ENCODE measurements around the gene BEST2.
"Not testable (repeated sequence)": the region's sequence is repeated elsewhere in the genome, so short reads cannot be mapped to it uniquely, and the experiment has no call there.

Gene BEST2

DNA sequence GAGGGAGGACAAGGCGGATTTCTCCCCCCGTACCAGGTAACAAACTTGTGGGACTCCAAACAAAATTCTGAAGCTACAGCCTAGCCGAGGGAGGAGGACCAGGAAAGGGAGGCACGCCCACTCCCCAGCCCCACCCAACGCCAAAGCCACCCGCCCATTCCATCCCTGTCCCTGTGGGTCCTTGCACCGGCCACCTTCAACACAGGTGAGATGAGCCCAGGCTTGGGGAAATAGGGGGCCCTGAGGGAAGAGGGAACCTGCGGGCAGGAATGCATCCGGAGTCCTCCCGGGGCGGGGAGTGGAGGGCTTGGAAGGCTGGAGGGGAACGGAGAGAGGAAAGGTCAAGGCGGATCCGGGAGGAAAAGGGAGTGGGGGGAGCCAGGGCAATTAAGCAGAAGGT is at the start of gene BEST2:
TSS of gene BEST2 (plus strand) at position 157 of the 400 bp plus-strand sequence. CDS start 802 bp downstream, outside the sequence.
- no peak for DNase-seq

DNA sequence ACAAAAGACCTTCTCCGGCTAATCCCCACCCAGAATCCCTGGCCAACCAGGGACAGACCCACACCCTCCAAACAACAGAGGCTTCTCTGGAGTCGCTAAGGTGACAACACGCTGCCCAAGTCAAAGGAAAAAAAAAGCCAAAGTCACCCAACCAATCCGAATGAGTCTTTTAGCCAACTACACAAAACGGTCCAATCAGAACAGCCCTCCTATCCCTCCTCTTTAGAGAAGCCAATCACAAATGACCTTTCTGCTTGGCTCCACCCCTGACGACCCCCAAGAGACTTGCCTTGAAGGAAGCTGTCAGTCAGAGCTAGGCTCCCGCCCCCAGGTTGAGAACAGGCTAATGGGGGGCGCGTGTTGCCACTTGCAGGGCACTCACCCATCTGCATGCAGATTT is 48.5 kb upstream of the BEST2 start:
- peak in 1 of 2 donors; percentile 13 for DNase-seq

DNA sequence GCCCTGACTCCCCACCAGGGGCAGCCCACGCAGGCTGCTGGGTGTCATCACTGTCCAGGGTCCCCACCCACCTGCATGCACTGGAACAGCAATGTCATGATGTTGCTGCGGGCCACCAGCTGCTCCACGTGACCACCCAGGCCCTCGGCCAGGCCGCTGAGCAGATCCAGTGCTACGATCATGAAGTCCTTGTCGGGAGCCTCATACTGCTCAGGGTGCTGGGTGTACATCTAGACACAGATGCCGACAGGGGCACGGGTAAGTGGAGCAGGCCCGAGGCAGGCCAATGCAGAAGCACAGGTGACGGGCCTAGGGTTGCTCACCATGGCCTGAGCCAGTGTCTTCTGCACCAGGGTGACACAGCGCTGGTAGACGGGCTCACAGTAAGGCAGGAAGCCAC is 46.4 kb upstream of the BEST2 start:
- DNase-seq, result no peak

DNA sequence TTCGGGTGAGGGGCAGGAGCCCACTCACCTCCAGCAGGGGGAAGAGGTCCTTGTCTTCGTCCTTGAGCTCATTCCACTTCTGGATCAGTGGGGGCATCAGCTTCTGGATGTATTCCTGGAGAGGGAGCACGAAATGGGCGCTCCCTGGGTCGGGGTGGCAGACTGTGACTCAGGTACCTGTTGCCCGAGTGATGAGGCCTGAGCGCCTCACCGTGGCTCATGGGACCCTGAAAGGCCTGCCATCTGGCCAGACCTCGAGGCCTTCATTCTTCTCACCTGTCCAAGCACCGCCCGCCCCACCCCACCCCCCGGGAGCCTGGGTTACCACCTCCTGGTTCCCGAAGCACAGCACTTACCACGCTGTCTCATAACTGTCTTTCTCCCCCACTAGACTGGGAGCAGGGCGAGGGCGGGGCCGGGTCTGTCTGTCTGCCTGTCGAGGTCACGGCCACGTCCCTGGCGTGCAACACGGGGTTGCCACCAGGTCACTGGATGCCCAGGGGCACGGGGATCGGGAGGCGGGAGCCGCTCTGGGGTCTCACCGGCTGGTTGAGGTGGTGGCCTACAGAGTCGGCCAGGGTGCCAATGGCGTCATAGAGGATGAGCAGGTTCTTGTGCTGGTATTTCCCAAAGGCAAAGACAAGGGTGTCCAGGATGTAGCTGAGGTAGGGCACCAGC is 45.8 kb upstream of the BEST2 start:
- no peak for DNase-seq

DNA sequence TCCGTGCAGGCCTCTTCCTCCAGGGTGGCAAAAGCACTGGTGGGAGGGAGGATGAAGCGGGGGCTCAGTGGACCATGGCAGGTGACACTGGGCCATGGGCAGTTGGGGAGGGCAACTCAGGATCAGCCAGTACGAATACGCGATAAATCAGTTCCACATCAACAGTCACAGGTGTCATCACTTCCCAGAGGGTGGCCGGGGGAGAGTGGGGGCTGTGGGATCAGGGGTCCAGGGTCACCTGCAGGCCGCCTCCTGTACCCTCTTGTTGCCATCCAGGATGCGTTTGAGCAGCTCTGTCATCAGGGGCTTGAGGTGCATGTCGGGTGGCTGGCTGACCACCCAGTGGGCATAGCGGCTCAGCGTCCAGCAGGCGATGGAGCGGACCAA is 45.3 kb upstream of the BEST2 start:
- DNase-seq, result no peak

DNA sequence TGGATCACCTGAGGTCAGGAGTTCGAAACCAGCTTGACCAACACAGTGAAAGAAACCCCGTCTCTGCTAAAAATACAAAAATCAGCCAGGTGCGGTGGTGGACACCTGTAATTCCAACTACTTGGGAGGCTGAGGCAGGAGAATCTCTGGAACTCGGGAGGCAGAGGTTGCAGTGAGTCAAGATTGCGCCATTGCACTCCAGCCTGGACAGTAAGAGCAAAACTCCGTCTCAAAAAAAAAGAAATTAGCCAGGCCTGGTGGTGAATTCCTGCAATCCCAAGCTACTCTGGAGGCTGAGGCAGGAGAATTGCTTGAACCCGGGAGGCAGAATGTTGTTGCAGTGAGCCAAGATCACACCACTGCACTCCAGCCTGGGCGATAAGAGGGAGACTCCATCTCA is 43.0 kb upstream of the BEST2 start:
- DNase-seq, result no peak

DNA sequence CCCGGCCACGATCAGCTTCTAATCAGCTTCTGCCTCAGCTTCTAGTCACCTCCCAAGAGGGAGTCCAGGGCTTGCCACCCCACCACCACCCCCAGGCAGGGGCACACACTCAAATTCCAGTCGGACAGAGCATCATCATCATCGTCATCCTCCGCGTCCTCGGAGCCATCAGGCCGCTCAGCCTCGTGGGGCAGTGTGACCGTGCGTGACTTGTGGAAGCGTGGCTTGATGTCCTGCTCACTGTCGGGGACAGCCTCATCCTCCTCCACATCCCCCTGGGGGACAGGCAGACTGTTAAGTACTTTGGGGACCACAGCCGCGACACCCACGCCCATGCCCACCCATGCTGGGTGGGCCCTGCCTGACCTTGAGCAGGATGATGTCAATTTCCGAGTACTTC is 40.4 kb upstream of the BEST2 start:
- DNase-seq, result no peak

DNA sequence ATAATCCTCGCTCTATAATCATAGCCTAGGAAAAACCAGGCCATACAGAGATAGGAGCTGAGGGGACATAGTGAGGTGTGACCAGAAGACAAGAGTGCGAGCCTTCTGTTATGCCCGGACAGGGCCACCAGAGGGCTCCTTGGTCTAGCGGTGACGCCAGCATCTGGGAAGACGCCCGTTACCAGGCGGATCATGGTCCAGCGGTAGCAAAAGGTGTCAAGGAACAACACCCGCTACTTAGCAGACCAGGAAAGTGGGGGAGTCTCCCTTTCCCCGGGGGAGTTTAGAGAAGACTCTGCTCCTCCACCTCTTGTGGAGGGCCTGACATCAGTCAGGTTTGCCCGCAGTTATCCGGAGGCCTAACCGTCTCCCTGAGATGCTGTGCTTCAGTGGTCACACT is 39.5 kb upstream of the BEST2 start:
- not testable (repeated sequence) for DNase-seq

DNA sequence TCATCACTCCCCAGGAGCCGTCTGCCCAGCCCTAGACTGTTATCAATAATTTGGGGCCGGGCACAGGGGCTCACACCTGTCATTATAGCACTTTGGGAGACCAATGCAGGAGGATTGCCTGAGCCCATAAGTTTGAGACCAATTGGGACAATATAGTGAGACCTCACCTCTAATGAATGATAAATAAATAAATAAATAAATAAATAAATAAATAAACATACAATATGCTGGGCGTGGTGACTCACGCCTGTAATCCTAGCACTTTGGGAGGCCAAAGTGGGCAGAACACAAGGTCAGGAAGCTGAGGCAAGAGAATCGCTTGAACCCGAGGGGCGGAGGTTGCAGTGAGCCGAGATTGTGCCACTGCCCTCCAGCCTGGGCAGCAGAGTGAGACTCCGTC is 38.3 kb upstream of the BEST2 start:
- not testable (repeated sequence) for DNase-seq

DNA sequence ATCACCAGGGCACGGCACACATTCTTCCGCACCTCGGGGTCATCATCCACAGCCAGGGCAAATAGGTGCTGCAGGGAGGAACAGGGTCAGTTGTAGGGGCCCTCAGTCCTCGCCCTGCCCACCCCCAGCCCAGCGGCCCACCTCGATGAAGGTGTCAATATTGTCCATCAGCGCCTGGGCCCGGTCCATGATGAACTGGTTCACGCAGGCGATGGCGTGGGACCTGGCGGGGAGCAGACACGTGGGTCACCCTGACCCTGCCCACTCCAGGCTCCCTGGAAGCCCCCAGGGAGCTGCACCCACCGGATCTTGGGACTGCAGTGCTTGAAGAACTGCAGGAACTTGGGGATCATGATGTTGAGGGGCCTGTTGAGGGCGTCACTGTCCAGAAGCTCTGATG is 36.5 kb upstream of the BEST2 start:
- no peak for DNase-seq

- no peak for DNase-seq
Observed at GRCh38 chr19:12715929-12716328, 35.7 kb upstream of the BEST2 start.

DNA sequence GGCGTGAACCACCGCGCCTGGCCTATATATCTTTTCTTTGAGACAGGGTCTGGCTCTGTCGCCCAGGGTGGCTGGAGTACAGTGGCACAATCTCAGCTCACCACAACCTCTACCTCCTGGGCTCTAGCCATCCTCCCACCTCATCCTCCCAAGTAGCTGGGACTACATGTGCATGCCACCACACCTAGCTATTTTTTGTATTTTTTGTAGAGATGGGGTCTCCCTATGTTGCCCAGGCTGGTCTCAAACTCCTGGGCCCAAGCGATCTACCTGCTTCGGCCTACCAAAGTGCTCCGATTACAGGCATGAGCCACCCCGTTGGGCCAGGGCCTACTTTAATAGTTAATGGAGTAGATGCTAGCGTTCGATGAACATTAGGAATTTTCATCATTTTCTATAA is 31.3 kb upstream of the BEST2 start:
- no peak for DNase-seq

DNA sequence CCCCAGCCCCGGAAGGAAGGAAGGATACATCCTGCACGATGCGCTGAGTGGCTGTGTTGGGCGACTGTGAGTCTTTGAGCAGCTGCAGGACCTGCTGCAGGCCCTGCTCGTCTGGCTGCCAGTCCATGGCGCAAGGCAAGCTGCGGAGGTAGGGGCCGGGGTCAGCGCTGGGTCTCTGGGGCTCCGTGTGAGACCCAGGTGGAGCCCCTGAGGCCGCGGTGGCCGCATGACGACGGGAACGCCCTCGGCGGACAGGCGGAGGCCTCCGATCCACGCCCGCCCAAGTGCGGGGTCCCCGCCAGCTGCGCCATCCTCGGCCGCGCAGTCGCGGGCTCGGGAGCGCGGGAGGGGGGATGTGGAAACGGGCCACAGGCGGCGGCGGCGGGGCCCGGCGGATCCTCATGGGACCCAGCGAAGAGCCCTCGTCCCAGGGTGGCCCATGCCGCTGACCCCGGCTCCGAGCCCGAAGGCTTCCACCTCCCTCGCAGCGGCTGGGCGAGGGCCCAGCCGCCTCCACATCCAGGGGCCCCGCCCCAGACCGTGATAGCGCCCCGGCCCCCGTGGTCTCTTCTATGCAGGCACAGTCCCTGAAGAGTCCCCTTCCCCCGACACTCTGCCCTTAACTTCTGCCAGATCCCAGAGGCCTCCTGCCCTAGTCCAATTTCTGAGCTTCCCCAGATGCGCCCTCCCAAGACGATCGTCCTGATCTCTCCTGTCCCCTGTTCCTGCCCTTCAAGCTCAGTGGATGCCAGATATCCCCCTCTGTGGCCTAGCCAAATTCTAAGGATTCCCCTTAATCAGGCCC is 30.5 kb upstream of the BEST2 start:
- no peak for DNase-seq

DNA sequence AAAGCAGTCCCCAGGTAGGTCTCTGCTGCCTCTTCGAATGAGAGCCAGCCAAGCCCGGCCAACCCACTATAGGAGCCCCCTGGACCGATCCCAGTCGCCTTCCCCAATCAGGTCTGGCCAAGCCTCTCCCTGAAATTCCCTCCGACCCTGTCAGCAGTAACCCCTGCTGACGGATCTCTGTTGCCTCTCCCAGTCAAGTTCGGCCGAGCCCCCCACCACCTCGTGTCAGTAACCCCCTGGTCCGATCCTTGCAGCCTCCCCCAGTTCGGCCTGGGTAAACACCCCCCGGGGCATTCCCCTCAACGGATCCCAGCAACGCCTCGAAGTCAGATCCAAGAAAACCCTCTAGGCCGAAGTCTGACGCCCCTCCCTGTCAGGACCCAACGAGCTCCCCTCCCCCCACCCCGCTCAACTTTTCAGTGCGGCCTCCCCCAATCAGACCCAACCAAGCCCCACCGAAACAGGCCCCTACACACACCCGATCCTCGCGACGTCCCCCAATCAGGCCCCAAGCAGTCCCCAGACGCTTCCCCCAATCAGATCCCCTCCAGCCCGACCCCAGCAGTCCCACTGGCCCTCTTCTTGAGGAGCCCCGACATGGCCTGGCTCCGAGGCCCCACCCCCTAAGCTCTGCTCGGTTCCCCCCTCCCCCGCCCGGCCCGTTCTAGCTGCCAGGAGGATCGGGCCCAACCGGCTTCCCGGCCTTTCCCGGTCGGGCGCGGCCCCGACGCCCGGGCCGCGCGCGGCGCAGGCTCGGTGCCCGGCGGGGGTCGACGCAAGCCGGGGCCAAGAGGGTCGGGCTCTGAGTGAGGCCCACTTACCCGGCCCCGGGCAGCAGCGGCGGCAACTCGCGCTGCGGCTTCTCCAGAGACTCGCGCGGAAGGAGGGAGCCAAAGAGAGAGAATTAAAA is 29.7 kb upstream of the BEST2 start:
- peak; percentile 31 to 43 for DNase-seq

GRCh38 chr19:12722566-12723380 is 28.8 kb upstream of the BEST2 start:
- DNase-seq, result peak; percentile 67 to 93

DNA sequence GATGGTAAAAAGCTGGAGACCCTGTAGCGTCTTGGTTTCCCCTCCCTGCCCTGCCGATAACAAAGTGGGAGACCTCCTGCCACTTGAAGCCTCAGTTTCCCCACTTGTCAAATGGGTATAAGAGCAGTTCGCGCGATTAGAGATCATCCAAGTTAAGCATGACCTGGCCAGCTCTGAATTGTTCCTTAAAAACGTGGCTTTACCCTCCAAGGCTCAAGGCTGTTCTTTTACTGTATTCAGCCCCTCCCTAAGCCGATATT is 28.3 kb upstream of the BEST2 start:
- DNase-seq, result no peak

DNA sequence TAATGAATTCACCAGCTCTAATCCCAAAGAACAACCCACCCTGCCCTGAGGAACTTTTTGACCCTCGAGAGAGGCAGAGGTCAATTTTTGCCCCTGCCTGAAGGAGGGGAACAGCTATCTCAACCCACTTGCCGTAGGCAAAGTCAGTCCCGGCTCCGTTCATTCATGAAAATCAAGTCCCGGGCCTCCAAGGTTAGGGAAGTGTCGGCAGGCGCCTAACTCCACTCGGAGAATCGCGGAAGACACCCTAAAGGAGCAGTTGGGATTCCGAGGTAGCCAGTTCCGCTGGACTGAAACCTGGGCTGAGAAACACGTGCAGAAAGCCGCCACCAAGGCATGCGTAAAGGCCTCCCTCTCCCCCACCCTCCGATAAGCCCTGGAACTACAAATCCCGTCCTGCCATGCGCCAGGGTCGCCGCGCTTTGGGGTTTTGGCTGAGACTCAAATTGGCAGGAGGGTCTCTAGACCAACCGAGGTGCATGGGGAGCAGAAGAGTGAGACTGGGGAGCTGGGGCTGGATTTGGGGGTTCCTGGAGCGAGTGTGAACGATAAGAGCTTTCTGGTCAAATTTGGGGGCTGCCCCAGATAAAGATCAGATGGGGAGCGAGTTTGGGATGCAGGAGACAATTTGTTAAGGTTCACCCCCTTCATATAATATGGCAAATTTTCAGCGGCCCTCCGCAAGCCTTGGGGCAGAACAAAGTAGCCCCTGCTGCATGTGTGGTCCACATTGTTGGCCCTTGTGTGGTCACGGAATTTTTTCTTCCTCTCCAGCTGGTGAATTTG is 27.8 kb upstream of the BEST2 start, which contains the start of gene TNPO2:
TSS of gene TNPO2 (minus strand) at position 292 of the 786 bp plus-strand sequence. CDS start 2,955 bp downstream, outside the sequence.
- peak; percentile 19 to 37 for DNase-seq

GRCh38 chr19:12725612-12726011 is 26.0 kb upstream of the BEST2 start:
- DNase-seq, result not testable (repeated sequence)

- no peak for DNase-seq
Observed at GRCh38 chr19:12726988-12727316, 24.6 kb upstream of the BEST2 start.

DNA sequence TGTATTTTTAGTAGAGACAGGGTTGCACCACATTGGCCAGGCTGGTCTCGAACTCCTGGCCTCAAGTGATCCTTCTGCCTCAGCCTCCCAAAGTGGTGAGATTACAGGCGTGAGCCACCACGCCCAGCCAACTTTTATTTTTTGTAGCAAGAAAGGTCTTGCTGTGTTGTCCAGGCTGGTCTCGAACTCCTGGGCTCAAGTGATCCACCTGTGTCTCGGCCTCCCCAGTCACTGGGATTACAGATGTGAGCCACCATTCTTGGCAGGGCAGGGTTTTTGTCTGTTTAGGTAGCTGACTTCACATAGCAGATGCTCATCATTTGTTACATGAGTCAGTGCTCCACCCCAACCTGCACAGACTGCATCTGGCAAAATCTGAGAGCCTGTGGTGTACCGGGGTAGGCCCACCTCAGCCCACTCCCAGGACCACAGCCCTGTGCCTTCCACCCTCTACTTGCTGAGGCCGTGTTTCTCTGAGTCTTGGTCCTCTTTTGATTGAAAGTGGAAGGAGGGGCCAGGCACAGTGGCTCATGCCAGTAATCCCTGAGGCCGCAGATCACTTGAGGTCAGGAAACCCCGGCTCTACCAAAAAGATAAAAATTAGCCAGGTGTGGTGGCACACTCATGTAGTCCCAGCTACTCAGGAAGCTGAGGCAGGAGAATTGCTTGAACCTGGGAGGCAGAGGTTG is 23.7 kb upstream of the BEST2 start:
- no peak for DNase-seq

GRCh38 chr19:12730064-12730463 is 21.5 kb upstream of the BEST2 start:
- no peak for DNase-seq
